Endothelial cell of umbilical vein (primary cell): ENCODE data around the gene INTS14. TPM values are rescaled to one million over a fixed set of nuclear protein-coding genes. Genes with fewer than 3 reads are reported as not detected.

ENCODE experiments used
- BruUV-seq: library from RNA; stranded (reverse); fragments of 400-500 nt; replicated peaks from 2 replicates; lab custom pipeline; 2021; lab: Mats Ljungman, UMichigan
- CTCF ChIA-PET: fragments of 300-600, 350-600 bp; sonication (Branson Sonifier 250); formaldehyde crosslinking; loops from one replicate; lab custom pipeline; 2021; ENCODE audit warnings: antibody characterized with exemption, inconsistent platforms; lab: Charles Lee
- POLR2A ChIA-PET: fragments of 300-600, 350-600 bp; sonication (Branson Sonifier 250); formaldehyde crosslinking; loops from one replicate; lab custom pipeline; 2021; ENCODE audit warnings: antibody characterized with exemption, inconsistent platforms; lab: Charles Lee
- DNase-seq: peaks from one replicate; pipeline ENCODE4 v3.0.0-alpha.2; 2011; ENCODE audit warnings: low read depth, low spot score
- FAIRE-seq: peaks from 2 replicates; lab custom pipeline; 2011; peaks lifted over from hg19 to GRCh38; lab: Jason Lieb, UNC
- H2AFZ ChIP-seq: 2 replicates; pipeline ENCODE4 v1.6.0; 2012; ENCODE audit warnings: low read depth, low read length, control low read depth, inconsistent platforms
- H3K27ac ChIP-seq: 2 replicates; pipeline ENCODE4 v1.5.1; 2011; ENCODE audit warnings: low read depth, mild to moderate bottlenecking, control low read depth, low read length, moderate library complexity; ENCODE audit not compliant: insufficient read depth
- H3K27me3 ChIP-seq, 2 experiments: 2 replicates each; pipeline versions ENCODE4 v1.6.0 to v1.6.1; 2011; ENCODE audit warnings: low read length in 2 of 2, mixed read lengths in 1 of 2; ENCODE audit not compliant: control insufficient read depth in 2 of 2, insufficient read depth in 2 of 2
- H3K36me3 ChIP-seq, 2 experiments: 2 replicates in 1 of 2; 3 replicates in 1 of 2; pipeline ENCODE4 v1.5.1; 2011; ENCODE audit warnings: low read length in 2 of 2, mild to moderate bottlenecking in 1 of 2, moderate library complexity in 1 of 2; ENCODE audit not compliant: control insufficient read depth in 2 of 2, insufficient read depth in 2 of 2; ENCODE audit errors: extremely low read depth in 1 of 2
- H3K4me1 ChIP-seq: 3 replicates; pipeline ENCODE4 v1.5.1; 2011; ENCODE audit warnings: mild to moderate bottlenecking, low read length; ENCODE audit not compliant: control insufficient read depth, insufficient read depth; ENCODE audit errors: extremely low read depth
- H3K4me2 ChIP-seq: 2 replicates; pipeline ENCODE4 v1.6.1; 2011; ENCODE audit warnings: low read length, control low read depth, mixed read lengths; ENCODE audit not compliant: insufficient read depth
- H3K4me3 ChIP-seq, 3 experiments: fragments of 200-600 bp in 1 of 3; sonication (generic), shearing (Covaris generic) in 1 of 3; replicated peaks in 1 of 3; 2 replicates each; pipeline ENCODE4 v1.5.1; 2011 to 2016; ENCODE audit warnings: control low read depth in 3 of 3, low read length in 3 of 3, mild to moderate bottlenecking in 2 of 3, inconsistent platforms in 1 of 3, low read depth in 1 of 3, moderate library complexity in 1 of 3; ENCODE audit not compliant: insufficient read depth in 1 of 3
- H3K79me2 ChIP-seq: 2 replicates; pipeline ENCODE4 v1.6.0; 2012; ENCODE audit warnings: low read length, inconsistent platforms; ENCODE audit not compliant: control insufficient read depth, insufficient read depth
- H3K9ac ChIP-seq: replicated peaks from 2 replicates; pipeline ENCODE3; 2011; ENCODE audit warnings: low read length, control low read depth; ENCODE audit not compliant: insufficient read depth; ENCODE audit errors: extremely low read depth
- H3K9me1 ChIP-seq: replicated peaks from 3 replicates; pipeline ENCODE4 v1.6.0; 2011; ENCODE audit warnings: mild to moderate bottlenecking, low read length; ENCODE audit not compliant: control insufficient read depth, insufficient read depth; ENCODE audit errors: extremely low read depth
- H3K9me3 ChIP-seq: replicated peaks from 2 replicates; pipeline ENCODE4 v1.5.1; 2012; ENCODE audit warnings: low read length, inconsistent platforms; ENCODE audit not compliant: control insufficient read depth, insufficient read depth
- H4K20me1 ChIP-seq: replicated peaks from 2 replicates; pipeline ENCODE3; 2011; ENCODE audit warnings: mild to moderate bottlenecking, low read length; ENCODE audit not compliant: control insufficient read depth, insufficient read depth; ENCODE audit errors: extremely low read depth
- EZH2 ChIP-seq: IDR thresholded peaks from 2 replicates; pipeline ENCODE4 v1.6.1; 2012; ENCODE audit warnings: borderline replicate concordance, low read depth, mild to moderate bottlenecking, moderate library complexity, low read length, inconsistent platforms; ENCODE audit not compliant: severe bottlenecking
- FOS ChIP-seq: IDR thresholded peaks from 2 replicates; pipeline ENCODE4 v1.6.1; 2011; ENCODE audit warnings: mild to moderate bottlenecking, low read length, moderate library complexity, borderline replicate concordance; ENCODE audit not compliant: insufficient read depth
- GATA2 ChIP-seq: IDR thresholded peaks from 2 replicates; pipeline ENCODE4 v1.7.0; 2011; ENCODE audit warnings: low read depth, mild to moderate bottlenecking, moderate library complexity, mixed read lengths, low read length; ENCODE audit not compliant: insufficient read length, insufficient read depth
- JUN ChIP-seq: IDR thresholded peaks from 2 replicates; pipeline ENCODE4 v1.6.1; 2011; ENCODE audit warnings: borderline replicate concordance, low read depth; ENCODE audit not compliant: insufficient read length, insufficient read depth
- MYC ChIP-seq: IDR thresholded peaks from one replicate; pipeline ENCODE4 v1.6.1; 2011; ENCODE audit warnings: mild to moderate bottlenecking, low read depth, low read length
- POLR2A ChIP-seq: IDR thresholded peaks from 2 replicates; pipeline ENCODE4 v1.6.1; 2012; ENCODE audit warnings: low read depth, mild to moderate bottlenecking, control low read depth, low read length
- POLR2AphosphoS5 ChIP-seq: IDR thresholded peaks from 2 replicates; pipeline ENCODE4 v1.6.1; 2012; ENCODE audit warnings: low read depth, mild to moderate bottlenecking, control low read depth, low read length, moderate library complexity; ENCODE audit not compliant: insufficient read depth
- dilution Hi-C: fragments of 300-500 bp; cut with MboI; formaldehyde crosslinking; loops from one replicate; pipeline ENCODE4 v1.15.0; 2019; ENCODE audit warnings: low sequenced_read_pairs; ENCODE audit not compliant: extremely low pct_ligation_motif_present
- intact Hi-C: fragments of 100-400 bp; cut with micrococcal nuclease; formaldehyde crosslinking; loops from one replicate; pipeline ENCODE4 v1.10.0; 2022
- polyA plus RNA-seq, 4 experiments: library from polyadenylated mRNA; depleted of rRNA in 3 of 4; stranded (reverse) in 3 of 4; unstranded in 1 of 4; fragments of >200 nt; gene quantifications; 2 replicates each; pipeline versions ENCODE4 v1.2.1 to v1.2.3, GENCODE V29; 2011 to 2012; ENCODE audit warnings: missing spikeins in 1 of 4
- total RNA-seq: library from RNA; stranded (reverse); gene quantifications from 2 replicates; pipeline ENCODE4 v1.2.3, GENCODE V29; 2021
- TF ChIP-seq, protein P1 (sequence below), 2 donors: IDR thresholded peaks; 1 replicate in 1 of 2; 2 replicates in 1 of 2; pipeline ENCODE4 v1.5.1; 2011; ENCODE audit warnings: low read length in 2 of 2, mild to moderate bottlenecking in 2 of 2, moderate library complexity in 2 of 2, control low read depth in 1 of 2, inconsistent platforms in 1 of 2, low read depth in 1 of 2; ENCODE audit not compliant: insufficient read depth in 1 of 2; ENCODE audit errors: extremely low read depth in 1 of 2
- TF ChIP-seq, protein P2 (sequence below): IDR thresholded peaks from 2 replicates; pipeline ENCODE4 v1.6.1; 2011; ENCODE audit not compliant: insufficient read depth, insufficient read length

INTS14 gene
- total and polyA plus RNA-seq, 2 donors (not counting 3 experiments of a cell fraction or from before 2014, with no cell fraction given): 41.7 to 52.6 TPM

DNA sequence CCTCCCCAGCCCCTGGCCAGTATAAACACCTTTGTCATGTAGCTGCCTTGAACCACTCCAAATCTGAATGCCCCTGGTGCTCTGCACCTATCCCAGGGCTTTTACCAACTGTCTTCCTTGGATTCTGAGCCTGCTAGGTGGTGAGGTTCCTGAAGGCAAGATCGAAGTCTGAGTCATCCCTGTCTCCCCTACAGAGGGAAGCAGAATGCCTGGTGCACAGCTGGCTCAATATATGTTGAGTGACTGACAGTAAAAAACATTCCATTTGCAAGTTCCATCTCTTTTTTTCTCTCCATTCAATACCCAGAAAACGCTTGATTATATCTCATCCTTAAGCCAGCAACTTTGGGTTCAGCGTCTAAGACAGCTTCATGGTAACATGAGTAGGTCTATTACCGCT is 35.6 kb upstream of the INTS14 start:
- Histone ChIP-seq H3K27ac (no peak overlapping the region), H3K9ac (no peak overlapping the region), H3K36me3 (no peaks in the 10 kb centered on the region), H3K27me3 (no peaks in the 10 kb centered on the region), H3K9me1 (no peaks in the 10 kb centered on the region), H3K4me3 (no peak overlapping the region), H3K4me1 (peaks cover 28% of the 10 kb centered on the region), H2AFZ (no peak overlapping the region), H4K20me1 (no peaks in the 10 kb centered on the region), H3K79me2 (no peaks in the 10 kb centered on the region), H3K4me2 (no peak overlapping the region), H3K9me3 (no peaks in the 10 kb centered on the region)
- dilution Hi-C loops (no loop called here), intact Hi-C loops (no loop called here)
- DNase-seq (no peak), FAIRE-seq (peak; percentile 8)
- ChIA-PET POLR2A (no interaction called here), CTCF (interaction anchor here (1.7 kb wide), 1 partner anchor 178 kb away, joined by 5 read pairs; no protein-coding TSS in a partner anchor)
- BruUV-seq: no TSS peak
- no peak for TF ChIP-seq POLR2A
- peak; percentile 32 for TF ChIP-seq FOS

DNA sequence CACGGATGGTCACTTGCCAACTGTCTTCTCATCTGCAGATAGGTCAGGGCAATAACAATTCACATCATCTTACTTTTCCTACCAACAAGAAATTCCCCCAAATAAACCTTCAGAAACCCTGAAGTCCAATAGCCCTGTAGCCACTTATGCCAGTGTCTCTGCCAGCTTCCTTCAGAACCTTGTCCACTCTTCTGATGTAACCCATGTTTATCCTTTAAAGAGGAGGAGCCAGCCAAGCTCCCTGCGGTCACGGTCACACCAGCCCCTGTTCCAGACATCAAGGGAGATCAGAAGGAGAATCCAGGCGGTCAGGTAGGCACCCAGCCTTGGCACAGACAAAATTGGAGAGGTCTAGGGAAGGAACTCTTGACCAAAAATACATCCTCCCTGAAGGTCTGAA is 34.5 kb upstream of the INTS14 start:
- TF ChIP-seq POLR2AphosphoS5 (no peak), POLR2A (no peak), EZH2 (no peak), FOS (no peak), GATA2 (no peak), MYC (no peak), JUN (no peak)
- TF ChIP-seq, protein P1, sequence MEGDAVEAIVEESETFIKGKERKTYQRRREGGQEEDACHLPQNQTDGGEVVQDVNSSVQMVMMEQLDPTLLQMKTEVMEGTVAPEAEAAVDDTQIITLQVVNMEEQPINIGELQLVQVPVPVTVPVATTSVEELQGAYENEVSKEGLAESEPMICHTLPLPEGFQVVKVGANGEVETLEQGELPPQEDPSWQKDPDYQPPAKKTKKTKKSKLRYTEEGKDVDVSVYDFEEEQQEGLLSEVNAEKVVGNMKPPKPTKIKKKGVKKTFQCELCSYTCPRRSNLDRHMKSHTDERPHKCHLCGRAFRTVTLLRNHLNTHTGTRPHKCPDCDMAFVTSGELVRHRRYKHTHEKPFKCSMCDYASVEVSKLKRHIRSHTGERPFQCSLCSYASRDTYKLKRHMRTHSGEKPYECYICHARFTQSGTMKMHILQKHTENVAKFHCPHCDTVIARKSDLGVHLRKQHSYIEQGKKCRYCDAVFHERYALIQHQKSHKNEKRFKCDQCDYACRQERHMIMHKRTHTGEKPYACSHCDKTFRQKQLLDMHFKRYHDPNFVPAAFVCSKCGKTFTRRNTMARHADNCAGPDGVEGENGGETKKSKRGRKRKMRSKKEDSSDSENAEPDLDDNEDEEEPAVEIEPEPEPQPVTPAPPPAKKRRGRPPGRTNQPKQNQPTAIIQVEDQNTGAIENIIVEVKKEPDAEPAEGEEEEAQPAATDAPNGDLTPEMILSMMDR (IDR thresholded peaks at IDR 0.05; ENCODE audit: extremely low read depth in 1 of 2, insufficient read depth in 1 of 2, low read depth in 1 of 2, low read length in 2 of 2): no peak
- TF ChIP-seq, protein P2, sequence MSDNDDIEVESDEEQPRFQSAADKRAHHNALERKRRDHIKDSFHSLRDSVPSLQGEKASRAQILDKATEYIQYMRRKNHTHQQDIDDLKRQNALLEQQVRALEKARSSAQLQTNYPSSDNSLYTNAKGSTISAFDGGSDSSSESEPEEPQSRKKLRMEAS: no peak
- intact Hi-C loops: no loop called here
- no peaks in the 10 kb centered on the region for H3K27me3 ChIP-seq
- H3K9me1 ChIP-seq: no peaks in the 10 kb centered on the region
- H3K9me3 ChIP-seq: no peaks in the 10 kb centered on the region
- H2AFZ ChIP-seq: no peak overlapping the region
- FAIRE-seq (no peak), DNase-seq (no peak)
- H3K36me3 ChIP-seq: no peaks in the 10 kb centered on the region
- H4K20me1 ChIP-seq: no peaks in the 10 kb centered on the region
- no peak overlapping the region for H3K27ac ChIP-seq
- dilution Hi-C loops: no loop called here
- no peak overlapping the region for H3K4me3 ChIP-seq
- CTCF ChIA-PET: no interaction called here
- H3K79me2 ChIP-seq: no peaks in the 10 kb centered on the region
- H3K4me2 ChIP-seq: no peak overlapping the region
- H3K4me1 ChIP-seq: peaks cover 28% of the 10 kb centered on the region
- BruUV-seq: no TSS peak
- no peak overlapping the region for H3K9ac ChIP-seq
- POLR2A ChIA-PET: no interaction called here
